ENCODE measurements around the gene TESMIN.

TESMIN gene

DNA sequence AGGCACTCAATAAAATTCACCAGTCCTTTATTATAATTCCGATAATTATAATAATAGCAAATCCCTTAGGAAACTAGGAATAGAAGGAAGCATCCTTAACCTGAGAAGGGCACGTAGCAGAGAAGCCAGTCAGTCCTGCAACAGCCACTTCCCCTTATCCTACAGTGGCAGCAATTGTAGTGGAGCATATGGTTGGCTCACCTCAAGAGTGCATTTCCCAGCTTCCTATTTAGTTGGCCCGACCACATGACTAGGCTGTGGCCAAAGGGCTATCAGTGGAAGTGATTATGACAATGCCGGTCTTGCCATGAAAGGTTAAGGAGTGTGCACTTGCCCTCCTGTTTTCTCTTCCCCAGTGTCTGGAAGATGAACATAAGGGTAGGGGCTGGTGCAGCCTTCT, 27.0 kb downstream of the TESMIN start:
- Histone ChIP-seq H3K4me3 (no peak overlapping the region), H3K9me3 (peaks cover 13% of the 10 kb centered on the region), H4K20me1 (no peaks in the 10 kb centered on the region), H3K27me3 (no peaks in the 10 kb centered on the region), H3K4me1 (no peaks in the 10 kb centered on the region), H3K27ac (no peak overlapping the region), H3K36me3 (no peaks in the 10 kb centered on the region), H3K9ac (no peak overlapping the region), H3K4me2 (no peak overlapping the region)
- TF ChIP-seq Cebpa-rat (IDR thresholded peaks at IDR 0.05), result no peak

DNA sequence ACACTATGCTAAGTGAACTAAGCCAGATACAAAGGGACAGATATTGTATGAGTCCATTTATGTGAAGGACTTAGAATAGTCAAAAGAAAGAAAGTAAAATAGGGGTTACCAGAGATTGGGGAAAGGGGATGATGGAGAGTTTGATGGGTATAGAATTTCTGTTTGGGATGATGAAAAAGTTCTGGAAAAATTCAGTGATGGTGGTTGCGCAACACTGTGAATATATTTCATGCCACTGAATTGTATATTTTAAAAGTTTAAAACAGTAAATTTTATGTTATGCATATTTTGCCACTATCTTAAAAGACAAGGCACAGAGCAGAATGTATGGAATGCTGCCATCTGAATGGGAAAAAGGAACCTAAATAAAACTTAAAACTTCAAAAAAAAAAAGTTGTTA, 29.2 kb downstream of the TESMIN start:
- Histone ChIP-seq H4K20me1 (no peaks in the 10 kb centered on the region), H3K36me3 (no peaks in the 10 kb centered on the region), H3K4me1 (no peaks in the 10 kb centered on the region)

GRCh38 chr11:68721075-68721474, 30.2 kb downstream of the TESMIN start:
- H3K4me2 ChIP-seq, result no peak overlapping the region
- H3K4me3 ChIP-seq, result no peak overlapping the region
- no peak overlapping the region for H3K27ac ChIP-seq
- H3K36me3 ChIP-seq, result no peaks in the 10 kb centered on the region
- H4K20me1 ChIP-seq, result no peaks in the 10 kb centered on the region
- H3K27me3 ChIP-seq, result no peaks in the 10 kb centered on the region
- TF ChIP-seq Cebpa-rat (IDR thresholded peaks at IDR 0.05), result no peak
- peaks cover 26% of the 10 kb centered on the region for H3K9me3 ChIP-seq
- no peaks in the 10 kb centered on the region for H3K4me1 ChIP-seq
- no peak overlapping the region for H3K9ac ChIP-seq

More for the DNA sequence above, 29.2 kb downstream of the TESMIN start:
- H3K4me3 ChIP-seq, result no peak overlapping the region
- H3K9ac ChIP-seq, result no peak overlapping the region
- no peak overlapping the region for H3K27ac ChIP-seq
- H3K9me3 ChIP-seq, result peaks cover 18% of the 10 kb centered on the region
- TF ChIP-seq Cebpa-rat (IDR thresholded peaks at IDR 0.05), result peak; percentile 89; the same call in 1 of the 2 replicates
- no peaks in the 10 kb centered on the region for H3K27me3 ChIP-seq
- H3K4me2 ChIP-seq, result no peak overlapping the region

DNA sequence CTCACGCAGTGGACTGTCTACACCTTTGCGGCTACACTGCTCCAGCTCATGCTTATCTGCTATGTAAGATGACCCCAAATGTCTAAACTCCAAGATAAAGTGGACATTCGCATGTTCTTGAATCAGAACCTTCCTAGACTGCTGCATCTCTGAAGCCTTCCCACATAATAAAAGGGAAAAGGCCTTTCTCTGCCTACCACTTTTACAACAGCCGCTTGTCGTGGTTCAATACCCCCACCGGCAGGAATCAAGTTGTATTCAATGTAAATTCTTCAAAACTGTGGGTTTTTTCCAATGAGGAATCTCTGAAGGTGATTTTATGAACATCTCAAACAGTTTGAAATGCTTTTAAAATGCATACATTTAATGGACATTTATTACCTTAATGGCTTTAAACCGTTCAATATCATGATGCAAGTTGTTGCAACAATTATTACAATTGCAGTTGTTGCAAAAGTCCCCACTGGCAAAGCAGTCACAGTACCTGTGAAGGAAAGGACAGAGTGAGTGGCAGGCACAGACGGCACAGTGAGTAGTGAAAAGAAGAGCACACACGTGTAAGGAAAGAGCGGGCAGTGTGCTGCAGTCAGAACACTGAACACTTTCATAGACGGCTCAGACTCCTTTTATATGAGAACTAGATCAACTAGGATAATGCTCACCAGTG, 35.7 kb downstream of the TESMIN start:
- Histone ChIP-seq H3K36me3 (no peaks in the 10 kb centered on the region), H3K9me3 (peaks cover 26% of the 10 kb centered on the region), H3K4me1 (peaks cover 14% of the 10 kb centered on the region), H3K9ac (no peak overlapping the region), H3K27ac (no peak overlapping the region), H3K27me3 (no peaks in the 10 kb centered on the region), H3K4me3 (no peak overlapping the region), H3K4me2 (no peak overlapping the region), H4K20me1 (no peaks in the 10 kb centered on the region)
- TF ChIP-seq Cebpa-rat (IDR thresholded peaks at IDR 0.05), result no peak

DNA sequence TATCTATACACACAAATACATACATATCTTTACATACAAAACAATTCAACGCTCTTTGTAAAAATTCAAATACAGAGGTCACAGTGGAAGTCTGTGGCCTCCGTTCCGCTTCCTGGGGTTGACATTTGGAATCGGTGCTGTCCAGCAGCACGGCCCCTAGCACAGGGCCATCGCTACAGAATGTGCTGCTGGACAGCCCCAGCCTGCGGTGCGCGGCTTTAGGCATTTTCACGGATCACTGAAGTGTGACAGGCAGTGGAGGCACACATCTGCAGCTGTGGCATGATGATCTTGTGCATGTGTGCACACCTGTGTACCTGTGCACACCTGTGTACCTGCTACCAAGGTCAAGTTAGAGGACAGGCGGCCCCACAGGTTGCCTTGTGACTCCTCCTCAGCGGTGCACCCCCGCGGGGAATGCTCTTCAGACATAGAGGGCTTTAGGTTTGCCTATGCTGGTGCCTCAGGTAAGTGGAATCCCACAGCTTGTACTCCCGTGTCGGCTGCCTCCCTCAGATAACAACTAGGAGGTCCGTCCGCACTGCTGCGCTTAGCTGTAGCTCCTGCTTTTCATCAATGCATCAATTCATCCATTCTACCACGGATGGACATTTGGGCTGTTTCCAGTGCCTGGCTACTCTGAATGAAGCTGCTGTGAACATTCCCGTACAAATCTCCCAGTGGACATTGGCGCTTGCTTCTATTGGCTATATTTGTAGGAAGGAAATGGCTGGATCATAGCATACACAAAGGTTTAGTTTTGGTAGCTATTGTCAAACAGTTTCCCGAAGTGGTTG, 37.1 kb downstream of the TESMIN start:
- Histone ChIP-seq H3K4me2 (0 out of 2 replicates have a peak overlapping the region, but pooled peaks have one; percentile 25), H3K9me3 (peaks cover 13% of the 10 kb centered on the region), H3K4me3 (no peak overlapping the region), H4K20me1 (no peaks in the 10 kb centered on the region), H3K27me3 (no peaks in the 10 kb centered on the region), H3K27ac (no peak overlapping the region), H3K4me1 (peaks cover 22% of the 10 kb centered on the region), H3K36me3 (no peaks in the 10 kb centered on the region), H3K9ac (no peak overlapping the region)
- TF ChIP-seq Cebpa-rat (IDR thresholded peaks at IDR 0.05), result no peak

DNA sequence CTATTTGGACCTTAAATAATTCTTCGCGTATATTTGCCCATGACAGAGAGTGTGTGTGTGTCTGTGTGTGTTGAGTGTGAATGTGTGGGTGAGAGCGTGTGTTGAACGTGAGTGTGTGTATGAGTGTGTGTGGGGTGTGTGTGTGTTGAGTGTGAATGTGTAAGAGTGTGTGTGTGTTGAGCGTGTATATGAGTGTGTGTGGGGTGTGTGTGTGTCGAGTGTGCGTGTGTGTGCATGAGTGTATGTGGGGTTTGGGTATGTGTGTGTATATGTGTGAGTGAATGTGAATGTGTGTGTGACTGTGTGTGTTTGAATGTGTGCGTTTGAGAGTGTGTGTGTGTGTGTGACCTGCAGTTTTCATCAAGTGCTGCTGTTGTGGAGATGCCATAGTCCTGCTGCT, 40.2 kb downstream of the TESMIN start:
- H3K4me3 ChIP-seq, result no peak overlapping the region
- H3K27ac ChIP-seq, result no peak overlapping the region
- H3K4me2 ChIP-seq, result no peak overlapping the region
- H3K4me1 ChIP-seq, result peaks cover 54% of the 10 kb centered on the region
- no peaks in the 10 kb centered on the region for H3K27me3 ChIP-seq
- no peaks in the 10 kb centered on the region for H3K36me3 ChIP-seq
- TF ChIP-seq Cebpa-rat (IDR thresholded peaks at IDR 0.05), result no peak
- no peak overlapping the region for H3K9ac ChIP-seq
- 0 out of 2 replicates have a peak, but pooled peaks cover 9% of the 10 kb centered on the region for H4K20me1 ChIP-seq
- H3K9me3 ChIP-seq, result no peaks in the 10 kb centered on the region

GRCh38 chr11:68710409-68710808, 40.9 kb downstream of the TESMIN start:
- H3K9me3 ChIP-seq, result no peaks in the 10 kb centered on the region
- H3K4me1 ChIP-seq, result peaks cover 56% of the 10 kb centered on the region
- 0 out of 2 replicates have a peak, but pooled peaks cover 9% of the 10 kb centered on the region for H4K20me1 ChIP-seq
- H3K36me3 ChIP-seq, result no peaks in the 10 kb centered on the region
- TF ChIP-seq Cebpa-rat (IDR thresholded peaks at IDR 0.05), result no peak
- no peak overlapping the region for H3K4me2 ChIP-seq
- H3K9ac ChIP-seq, result no peak overlapping the region
- H3K4me3 ChIP-seq, result no peak overlapping the region
- H3K27ac ChIP-seq, result no peak overlapping the region
- H3K27me3 ChIP-seq, result no peaks in the 10 kb centered on the region

- TF ChIP-seq Cebpa-rat (IDR thresholded peaks at IDR 0.05), result no peak
- no peak overlapping the region for H3K27ac ChIP-seq
- H3K4me3 ChIP-seq, result no peak overlapping the region
- peak overlapping the region; percentile 79 for H3K4me2 ChIP-seq
- 0 out of 2 replicates have a peak, but pooled peaks cover 9% of the 10 kb centered on the region for H4K20me1 ChIP-seq
- H3K4me1 ChIP-seq, result peaks cover 51% of the 10 kb centered on the region
- H3K9ac ChIP-seq, result 0 out of 2 replicates have a peak overlapping the region, but pooled peaks have one; percentile 24
- no peaks in the 10 kb centered on the region for H3K9me3 ChIP-seq
- no peaks in the 10 kb centered on the region for H3K36me3 ChIP-seq
- no peaks in the 10 kb centered on the region for H3K27me3 ChIP-seq
These were observed 42.3 kb downstream of the TESMIN start for GRCh38 chr11:68709062-68709461.

DNA sequence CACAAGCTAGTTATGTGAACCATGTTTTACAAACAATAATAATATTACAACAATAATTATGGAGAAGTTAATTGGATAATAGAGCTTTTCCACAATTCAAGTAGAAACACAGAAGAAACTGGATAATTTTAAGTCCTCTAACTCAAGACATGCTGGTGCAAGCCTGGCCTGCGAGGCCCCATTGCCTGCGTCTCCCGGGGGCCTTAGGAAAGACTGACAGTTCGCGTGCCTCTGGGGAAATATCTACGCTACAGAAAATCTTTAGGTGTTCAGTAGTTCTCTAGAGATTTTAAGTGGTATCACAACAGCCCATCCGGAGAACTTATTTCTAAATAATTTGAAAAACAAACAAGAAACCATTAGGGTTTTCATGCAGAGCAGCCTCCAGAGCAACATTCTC, 43.8 kb downstream of the TESMIN start:
- Histone ChIP-seq H3K4me3 (no peak overlapping the region), H3K4me1 (peaks cover 48% of the 10 kb centered on the region), H3K9me3 (no peaks in the 10 kb centered on the region), H3K27me3 (no peaks in the 10 kb centered on the region), H3K9ac (no peak overlapping the region; the same call in 1 of the 2 replicates), H3K27ac (peak overlapping the region; percentile 47; the same call in 1 of the 2 replicates), H4K20me1 (0 out of 2 replicates have a peak, but pooled peaks cover 9% of the 10 kb centered on the region), H3K36me3 (no peaks in the 10 kb centered on the region), H3K4me2 (peak overlapping the region; percentile 79)
- no peak for TF ChIP-seq Cebpa-rat (IDR thresholded peaks at IDR 0.05)

DNA sequence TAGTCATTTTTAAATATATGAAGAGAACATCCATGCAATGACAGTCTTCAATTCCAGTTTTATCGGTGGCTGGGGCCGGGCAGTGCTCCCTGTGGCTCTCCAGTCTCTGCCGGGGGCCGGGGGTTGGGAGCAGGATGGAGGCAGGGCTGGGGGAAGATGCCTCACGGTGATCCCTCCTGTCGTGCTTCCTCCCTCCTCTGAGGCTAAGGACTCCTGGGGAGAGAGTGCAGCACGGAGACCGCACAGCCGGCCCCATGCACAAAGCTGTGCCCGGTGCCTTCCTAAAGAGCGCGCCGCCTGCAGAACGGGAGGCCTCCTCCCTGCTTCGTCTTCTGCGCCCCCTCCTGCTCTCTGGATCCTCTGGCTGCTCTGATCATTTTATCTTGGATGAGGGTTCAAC, 46.4 kb downstream of the TESMIN start:
- Histone ChIP-seq H3K4me3 (no peak overlapping the region), H3K36me3 (no peaks in the 10 kb centered on the region), H3K4me1 (peaks cover 40% of the 10 kb centered on the region), H3K9me3 (no peaks in the 10 kb centered on the region), H3K27me3 (no peaks in the 10 kb centered on the region), H3K4me2 (no peak overlapping the region), H4K20me1 (0 out of 2 replicates have a peak, but pooled peaks cover 9% of the 10 kb centered on the region), H3K9ac (no peak overlapping the region), H3K27ac (no peak overlapping the region)
- no peak for TF ChIP-seq Cebpa-rat (IDR thresholded peaks at IDR 0.05)

All from BLaER1 (cell line).